Stomach (tissue), 9 donors: Measurements from ENCODE around the gene EML3. TPM values are rescaled to one million over a fixed set of nuclear protein-coding genes. Genes with fewer than 3 reads are reported as not detected.

ENCODE experiments used
- DNase-seq, 2 donors: peaks; one replicate each; pipeline versions ENCODE4 v3.0.0 to v3.0.0-alpha.2; 2013 to 2019
- H3K27ac ChIP-seq, 5 donors: fragments of 200-600 bp in 4 of 5; sonication (generic) in 4 of 5; one replicate each; pipeline ENCODE4 v1.5.1; 2013 to 2019; ENCODE audit warnings: mild to moderate bottlenecking in 1 of 5, moderate library complexity in 1 of 5
- H3K27me3 ChIP-seq, 3 donors: fragments of 200-600 bp; sonication (generic); one replicate each; pipeline ENCODE4 v1.5.1; 2017 to 2019; ENCODE audit warnings: mixed run types in 1 of 3
- H3K36me3 ChIP-seq, 4 donors: fragments of 200-600 bp; sonication (generic); 1 replicate in 3 of 4; 2 replicates in 1 of 4; pipeline ENCODE4 v1.5.1; 2016 to 2019
- H3K4me1 ChIP-seq, 4 donors: fragments of 200-600 bp; sonication (generic); one replicate each; pipeline ENCODE4 v1.5.1; 2016 to 2019
- H3K4me3 ChIP-seq, 4 donors: fragments of 200-600 bp; sonication (generic) in 3 of 4; one replicate each; pipeline ENCODE4 v1.5.1; 2016 to 2019; ENCODE audit warnings: mild to moderate bottlenecking in 1 of 4
- H3K9me3 ChIP-seq, 4 donors: fragments of 200-600 bp; sonication (generic); one replicate each; pipeline ENCODE4 v1.5.1; 2016 to 2019
- EP300 ChIP-seq: sonication (generic); formaldehyde crosslinking; IDR thresholded peaks from one replicate; pipeline ENCODE4 v1.6.1; 2017; ENCODE audit warnings: antibody characterized with exemption
- POLR2A ChIP-seq, 4 donors: fragments of 450-650 bp; IDR thresholded peaks; one replicate each; pipeline ENCODE4 v1.6.1; 2016; ENCODE audit warnings: antibody characterized with exemption in 4 of 4, control low read depth in 2 of 4, mild to moderate bottlenecking in 1 of 4, moderate library complexity in 1 of 4
- POLR2AphosphoS5 ChIP-seq, 3 donors: sonication (generic); formaldehyde crosslinking; IDR thresholded peaks; one replicate each; pipeline ENCODE4 v1.6.1; 2016; ENCODE audit warnings: antibody characterized with exemption in 3 of 3
- WGBS, 5 donors: extraction: QIAGEN DNeasy Blood & Tissue Kit in 3 of 5; methylation state at CpG; one replicate each; pipeline versions ENCODE4 v1.1.5 to v1.1.7; 2013 to 2018; 5-methylcytosine and 5-hydroxymethylcytosine counted together
- intact Hi-C: fragments of 100-400 bp; cut with DNase I; formaldehyde crosslinking; loops from one replicate; pipeline ENCODE4 v1.15.1; 2023; ENCODE audit warnings: low total_unique reads
- polyA plus RNA-seq, 3 donors: library from polyadenylated mRNA; stranded (reverse); fragments of 200-250 nt; gene quantifications; one replicate each; pipeline ENCODE4 v1.2.3, GENCODE V29; 2013
- total RNA-seq, 5 donors: library from RNA; depleted of rRNA; stranded (reverse); fragments of >200 nt; gene quantifications; one replicate each; pipeline versions ENCODE4 v1.1.0 to v1.2.3, GENCODE V29; 2014 to 2016
- TF ChIP-seq, protein P1 (sequence below), 7 experiments: fragments of 450-650 bp in 4 of 7; fragments of 200-600 bp in 3 of 7; sonication (generic) in 3 of 7; IDR thresholded peaks; one replicate each; pipeline ENCODE4 v1.5.1; 2016 to 2019; ENCODE audit warnings: antibody characterized with exemption in 7 of 7, control low read depth in 2 of 7, mild to moderate bottlenecking in 1 of 7
- donor health status: healthy with polysubstance abuse.
- donor health status: Bipolar disorder and iron deficiency.
- donor health status: healthy.

Gene EML3
- total and polyA plus RNA-seq, 8 donors = 24.4 to 112 (median 68.6) TPM

DNA sequence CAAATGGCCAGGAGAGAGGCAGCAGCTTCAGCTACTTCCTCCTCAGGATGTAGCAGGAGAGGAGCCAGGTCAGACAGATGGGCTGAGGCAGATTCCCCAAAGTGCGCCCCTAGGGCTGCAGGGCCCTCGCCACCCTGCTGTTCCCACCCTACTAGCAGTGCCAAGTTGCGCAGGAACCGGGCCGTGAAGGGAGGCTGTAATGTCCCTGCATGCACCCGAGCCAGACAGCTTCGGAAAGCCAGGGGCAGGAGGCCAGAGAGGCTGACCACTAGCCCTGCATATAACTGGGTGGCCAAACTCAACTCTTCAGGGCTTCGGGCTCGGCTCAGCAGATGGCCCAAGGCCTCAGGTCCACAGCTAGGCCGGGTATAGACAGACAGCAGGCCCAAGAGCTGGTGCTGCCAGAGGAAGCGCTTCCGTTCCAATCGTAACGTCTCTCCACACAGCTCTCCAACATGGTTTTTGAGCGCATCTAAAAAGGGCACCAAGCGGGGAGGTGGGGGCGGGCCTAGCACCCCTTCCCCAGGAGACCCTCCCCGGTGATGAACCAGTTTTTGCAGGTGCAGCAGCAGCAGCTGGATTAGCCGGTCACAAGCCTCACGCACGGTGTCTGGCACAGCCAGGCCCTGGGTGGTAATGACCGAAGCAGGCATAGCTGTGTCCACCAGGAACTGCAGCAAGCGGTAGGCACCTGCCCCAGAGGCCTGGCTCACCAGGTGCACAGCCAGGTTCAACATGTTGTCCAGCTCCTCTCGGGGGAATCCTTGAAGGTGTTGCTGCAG lies 35.8 kb upstream of the EML3 start:
- Histone ChIP-seq H3K27me3 (no peaks in the 10 kb centered on the region), H3K9me3 (no peaks in the 10 kb centered on the region), H3K4me1 (peaks cover 34 to 61% (median 52%) of the 10 kb centered on the region in 4 donors), H3K27ac (no peak overlapping the region), H3K36me3 (peaks cover 31 to 46% (median 41%) of the 10 kb centered on the region in 4 donors), H3K4me3 (no peak overlapping the region)
- DNase-seq = no peak
- intact Hi-C loops = no loop called here
- TF ChIP-seq, protein P1, sequence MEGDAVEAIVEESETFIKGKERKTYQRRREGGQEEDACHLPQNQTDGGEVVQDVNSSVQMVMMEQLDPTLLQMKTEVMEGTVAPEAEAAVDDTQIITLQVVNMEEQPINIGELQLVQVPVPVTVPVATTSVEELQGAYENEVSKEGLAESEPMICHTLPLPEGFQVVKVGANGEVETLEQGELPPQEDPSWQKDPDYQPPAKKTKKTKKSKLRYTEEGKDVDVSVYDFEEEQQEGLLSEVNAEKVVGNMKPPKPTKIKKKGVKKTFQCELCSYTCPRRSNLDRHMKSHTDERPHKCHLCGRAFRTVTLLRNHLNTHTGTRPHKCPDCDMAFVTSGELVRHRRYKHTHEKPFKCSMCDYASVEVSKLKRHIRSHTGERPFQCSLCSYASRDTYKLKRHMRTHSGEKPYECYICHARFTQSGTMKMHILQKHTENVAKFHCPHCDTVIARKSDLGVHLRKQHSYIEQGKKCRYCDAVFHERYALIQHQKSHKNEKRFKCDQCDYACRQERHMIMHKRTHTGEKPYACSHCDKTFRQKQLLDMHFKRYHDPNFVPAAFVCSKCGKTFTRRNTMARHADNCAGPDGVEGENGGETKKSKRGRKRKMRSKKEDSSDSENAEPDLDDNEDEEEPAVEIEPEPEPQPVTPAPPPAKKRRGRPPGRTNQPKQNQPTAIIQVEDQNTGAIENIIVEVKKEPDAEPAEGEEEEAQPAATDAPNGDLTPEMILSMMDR (IDR thresholded peaks at IDR 0.05) = no peak
- TF ChIP-seq POLR2A (IDR thresholded peaks at IDR 0.05) = no peak
- WGBS, 5 donors = 89 to 95% (median 95%) methylated on average over 20 to 24 of the region's 24 CpGs

DNA sequence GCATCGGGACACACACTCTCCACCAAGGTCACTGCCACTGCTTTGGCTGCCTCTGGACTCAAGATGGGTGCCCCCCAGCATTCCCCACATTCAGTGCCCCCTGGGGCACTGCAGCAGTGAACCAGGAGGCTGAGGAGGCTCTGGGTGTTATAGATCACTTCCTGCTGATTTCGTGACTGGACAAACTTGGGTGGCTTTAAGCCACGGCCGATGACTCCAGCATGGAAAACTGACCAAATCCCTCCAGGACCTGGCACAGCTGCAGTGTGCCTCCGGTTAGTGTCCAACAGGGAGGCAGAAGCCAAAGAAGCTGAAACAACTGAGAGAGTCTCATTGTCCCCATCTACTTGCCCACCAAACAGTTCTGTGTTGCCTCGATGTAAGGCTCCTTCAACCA lies 35.0 kb upstream of the EML3 start:
- TF ChIP-seq EP300 (no peak), POLR2AphosphoS5 (IDR thresholded peaks at IDR 0.05) (no peak), POLR2A (IDR thresholded peaks at IDR 0.05) (no peak)
- TF ChIP-seq, protein P1 (IDR thresholded peaks at IDR 0.05) = no peak
- H3K27ac ChIP-seq = no peak overlapping the region
- H3K27me3 ChIP-seq = no peaks in the 10 kb centered on the region
- intact Hi-C loops = no loop called here
- peaks cover 39 to 54% (median 48%) of the 10 kb centered on the region in 4 donors for H3K36me3 ChIP-seq
- H3K4me1 ChIP-seq = peaks cover 34 to 63% (median 50%) of the 10 kb centered on the region in 4 donors
- WGBS, 5 donors = 77 to 85% (median 81%) methylated on average over 3 to 6 of the region's 6 CpGs
- H3K4me3 ChIP-seq = no peak overlapping the region
- no peaks in the 10 kb centered on the region for H3K9me3 ChIP-seq
- no peak for DNase-seq

DNA sequence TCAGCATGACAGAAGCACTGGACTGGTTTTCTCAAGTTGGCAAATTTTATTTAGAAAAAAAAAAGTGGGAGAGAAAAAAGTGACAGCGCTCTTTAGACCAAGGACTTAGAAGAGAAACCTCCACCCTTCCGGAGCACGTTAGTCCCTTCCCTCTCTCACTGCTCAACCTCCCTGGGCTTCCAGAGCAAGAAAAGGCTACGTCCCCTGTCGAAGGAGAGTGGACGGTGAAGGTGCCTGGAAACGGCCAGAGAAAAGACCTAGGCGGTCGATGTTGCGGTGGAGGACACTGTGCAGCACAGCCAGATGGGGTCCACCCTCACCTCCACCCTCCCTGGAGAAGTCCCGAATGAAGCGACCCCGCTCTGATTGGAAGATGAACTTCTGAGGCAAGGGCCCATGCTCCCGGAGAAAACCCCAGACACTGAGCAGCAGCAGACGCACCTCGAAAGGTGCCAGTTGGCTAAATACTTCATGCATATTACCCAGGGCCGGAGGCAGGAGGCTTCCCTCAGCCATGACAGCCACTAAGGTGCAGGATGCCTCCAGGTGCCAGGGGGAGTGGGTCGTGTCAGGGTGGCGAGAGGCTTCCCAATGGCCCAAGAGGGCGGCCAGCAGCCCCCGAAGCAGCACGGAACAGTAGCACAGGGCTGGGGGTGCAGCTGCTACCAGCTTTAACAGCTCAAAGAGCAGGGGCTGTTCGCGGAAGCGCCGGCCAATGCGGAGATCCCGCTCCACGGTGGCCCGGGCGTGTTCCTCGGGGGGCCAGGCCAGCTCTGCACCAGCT lies 34.4 kb upstream of the EML3 start:
- peak overlapping the region; percentile 25 to 94 (median 89) for H3K27ac ChIP-seq
- intact Hi-C loops = no loop called here
- 46 to 64% (median 58%) methylated on average over 20 to 32 of the region's 32 CpGs for WGBS, 5 donors

More for the DNA sequence above, 34.4 kb upstream of the EML3 start:
- TF ChIP-seq POLR2A (IDR thresholded peaks at IDR 0.05) (no peak), EP300 (no peak), POLR2AphosphoS5 (IDR thresholded peaks at IDR 0.05) (no peak)
- TF ChIP-seq, protein P1 (IDR thresholded peaks at IDR 0.05) = no peak
- Histone ChIP-seq H3K4me1 (peaks cover 29 to 57% (median 47%) of the 10 kb centered on the region in 4 donors), H3K27me3 (no peaks in the 10 kb centered on the region), H3K4me3 (peak overlapping the region in 3 of 4 donors; percentile 79 to 98 (median 89)), H3K9me3 (no peaks in the 10 kb centered on the region), H3K36me3 (peaks cover 40 to 60% (median 54%) of the 10 kb centered on the region in 4 donors)
- no peak for DNase-seq
